Liver (tissue), 3 donors: ENCODE results near the gene RAE1.

ENCODE experiments used
- CTCF ChIP-seq: fragments of 150-350 bp; IDR thresholded peaks from 2 replicates; pipeline ENCODE4 v1.5.1; 2017; ENCODE audit warnings: improper control_type of control experiment, low read depth, low read length; ENCODE audit not compliant: missing input control
- EGR1 ChIP-seq, 2 donors: IDR thresholded peaks; 2 replicates each; pipeline ENCODE4 v1.6.1; 2016 to 2018; ENCODE audit warnings: antibody characterized with exemption in 2 of 2, low read depth in 2 of 2
- GABPA ChIP-seq, 2 donors: IDR thresholded peaks in 1 of 2; conservative IDR thresholded peaks in 1 of 2; 2 replicates each; pipeline ENCODE4 v1.6.1; 2016; ENCODE audit warnings: antibody characterized with exemption in 2 of 2, mild to moderate bottlenecking in 1 of 2, moderate library complexity in 1 of 2
- MAX ChIP-seq: IDR thresholded peaks from 2 replicates; pipeline ENCODE4 v1.6.1; 2016; ENCODE audit warnings: antibody characterized with exemption
- RAD21 ChIP-seq, 2 donors: IDR thresholded peaks; 2 replicates each; pipeline ENCODE4 v1.6.1; 2016; ENCODE audit warnings: antibody characterized with exemption in 2 of 2, mild to moderate bottlenecking in 2 of 2
- REST ChIP-seq: IDR thresholded peaks from 2 replicates; pipeline ENCODE4 v1.6.1; 2016; ENCODE audit warnings: antibody characterized with exemption, mild to moderate bottlenecking
- SP1 ChIP-seq: IDR thresholded peaks from 2 replicates; pipeline ENCODE4 v1.6.1; 2018; ENCODE audit warnings: antibody characterized with exemption, mild to moderate bottlenecking
- TAF1 ChIP-seq: conservative IDR thresholded peaks from 2 replicates; pipeline ENCODE4 v1.6.1; 2016; ENCODE audit warnings: antibody characterized with exemption, mild to moderate bottlenecking
- YY1 ChIP-seq: IDR thresholded peaks from 2 replicates; pipeline ENCODE4 v1.6.1; 2016; ENCODE audit warnings: antibody characterized with exemption, mild to moderate bottlenecking
- donor health status: healthy.
- donor health status: healthy.

GRCh38 chr20:57395111-57395966 is 44.3 kb downstream of the RAE1 start:
- TF ChIP-seq MAX (no peak), EGR1 (IDR thresholded peaks at IDR 0.05; ENCODE audit: low read depth in 2 of 2) (no peak), CTCF (no peak), YY1 (no peak), TAF1 (no peak), REST (no peak), RAD21 (IDR thresholded peaks at IDR 0.05) (no peak), SP1 (no peak), GABPA (IDR thresholded peaks at IDR 0.05 in 1 of 2, conservative IDR thresholded peaks at IDR 0.05 in 1 of 2) (no peak)
